HG02588 (cell line): ENCODE measurements around the gene PSTPIP2.
"Not testable (repeated sequence)": the region's sequence is repeated elsewhere in the genome, so short reads cannot be mapped to it uniquely, and the experiment has no call there.

Source experiments
- ATAC-seq: cut with Tn5 transposase; IDR thresholded peaks from one replicate; pipeline ENCODE4 v1.9.1; 2021; ENCODE audit warnings: mild to moderate bottlenecking, moderate library complexity; ENCODE audit not compliant: unreplicated experiment

PSTPIP2 gene

DNA sequence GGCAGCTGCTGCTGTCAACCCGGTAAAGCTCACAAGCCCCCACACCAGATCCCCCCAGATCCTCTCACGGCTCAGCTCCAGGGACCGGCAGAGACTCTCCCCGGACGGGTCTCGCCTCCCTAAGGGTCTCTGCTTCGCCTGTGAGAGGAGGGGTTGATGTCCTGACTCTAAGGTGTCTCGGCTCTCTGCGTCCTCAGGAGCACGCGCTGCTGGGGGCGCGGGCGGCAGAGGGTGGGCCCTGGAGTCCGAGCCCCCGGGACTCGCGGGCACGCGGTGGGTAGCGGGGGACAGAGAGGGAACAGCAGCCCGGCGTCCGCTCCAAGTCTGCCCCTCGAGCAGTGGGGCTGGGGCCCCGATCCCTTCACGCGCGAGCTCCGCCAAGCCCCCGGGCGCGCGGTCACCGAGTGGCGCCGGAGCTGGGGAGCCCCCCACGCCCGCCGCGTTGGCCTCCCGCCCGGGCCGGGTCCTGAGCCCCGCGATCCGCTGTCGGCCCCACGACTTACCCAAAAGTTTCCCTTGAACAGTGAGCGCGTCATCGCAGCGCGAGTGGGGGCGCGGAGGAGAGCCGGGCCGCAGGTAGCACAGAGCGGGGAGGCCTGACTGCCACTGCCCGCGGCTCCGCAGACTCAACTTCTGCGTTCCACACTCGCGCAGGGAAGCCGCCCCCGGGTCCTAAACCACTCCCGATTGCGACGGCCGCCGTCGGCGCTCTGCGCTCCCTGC is at the start of gene PSTPIP2:
TSS of gene PSTPIP2 (minus strand) at position 608 of the 723 bp plus-strand sequence. CDS start at position 536, 72 bp downstream.
- peak; percentile 70 for ATAC-seq

GRCh38 chr18:46113751-46114150 is 41.7 kb upstream of the PSTPIP2 start:
- no peak for ATAC-seq

DNA sequence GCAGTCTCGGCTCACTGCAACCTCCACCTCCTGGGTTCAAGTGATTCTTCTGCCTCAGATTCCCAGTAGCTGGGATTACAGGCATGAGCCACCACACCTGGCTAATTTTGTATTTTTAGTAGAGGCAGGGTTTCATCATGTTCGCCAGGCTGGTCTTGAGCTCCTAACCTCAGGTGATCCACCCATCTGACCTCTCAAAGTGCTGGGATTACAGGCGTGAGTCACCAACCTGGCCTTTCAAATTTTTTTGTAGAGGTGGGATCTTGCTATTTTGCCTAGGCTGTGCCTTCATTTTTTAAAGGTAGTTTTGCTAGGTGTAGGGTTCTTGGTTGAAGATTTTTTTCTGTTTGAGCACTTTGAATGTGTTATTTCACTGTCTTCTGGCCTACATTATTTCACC is 38.3 kb upstream of the PSTPIP2 start:
- ATAC-seq: no peak

- ATAC-seq: no peak
Observed at GRCh38 chr18:46109386-46109785, 37.3 kb upstream of the PSTPIP2 start.

GRCh38 chr18:46104128-46104911 is 32.3 kb upstream of the PSTPIP2 start, which contains the start of gene HAUS1:
Gene HAUS1 (plus strand): TSS chr18:46104385. CDS start chr18:46104412, 27 bp downstream.
- peak; percentile 97 for ATAC-seq

- no peak for ATAC-seq
Observed at GRCh38 chr18:46099463-46099862, 27.4 kb upstream of the PSTPIP2 start.

DNA sequence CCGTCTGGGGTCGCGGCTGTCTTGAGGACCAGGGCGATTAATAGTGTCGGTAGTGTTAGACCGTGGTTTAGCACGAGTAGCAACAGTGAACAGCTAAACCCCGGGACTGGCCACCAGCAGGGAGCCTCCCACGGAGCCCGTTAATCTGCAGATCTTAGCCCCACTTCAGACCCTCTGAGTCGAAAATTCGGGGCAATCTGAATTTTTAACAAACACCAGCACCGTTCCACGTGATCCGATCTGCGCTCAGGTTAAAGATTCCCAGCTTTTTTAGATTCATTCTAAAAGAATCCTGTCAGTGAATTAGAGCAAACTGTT is 26.5 kb upstream of the PSTPIP2 start:
- ATAC-seq: no peak

DNA sequence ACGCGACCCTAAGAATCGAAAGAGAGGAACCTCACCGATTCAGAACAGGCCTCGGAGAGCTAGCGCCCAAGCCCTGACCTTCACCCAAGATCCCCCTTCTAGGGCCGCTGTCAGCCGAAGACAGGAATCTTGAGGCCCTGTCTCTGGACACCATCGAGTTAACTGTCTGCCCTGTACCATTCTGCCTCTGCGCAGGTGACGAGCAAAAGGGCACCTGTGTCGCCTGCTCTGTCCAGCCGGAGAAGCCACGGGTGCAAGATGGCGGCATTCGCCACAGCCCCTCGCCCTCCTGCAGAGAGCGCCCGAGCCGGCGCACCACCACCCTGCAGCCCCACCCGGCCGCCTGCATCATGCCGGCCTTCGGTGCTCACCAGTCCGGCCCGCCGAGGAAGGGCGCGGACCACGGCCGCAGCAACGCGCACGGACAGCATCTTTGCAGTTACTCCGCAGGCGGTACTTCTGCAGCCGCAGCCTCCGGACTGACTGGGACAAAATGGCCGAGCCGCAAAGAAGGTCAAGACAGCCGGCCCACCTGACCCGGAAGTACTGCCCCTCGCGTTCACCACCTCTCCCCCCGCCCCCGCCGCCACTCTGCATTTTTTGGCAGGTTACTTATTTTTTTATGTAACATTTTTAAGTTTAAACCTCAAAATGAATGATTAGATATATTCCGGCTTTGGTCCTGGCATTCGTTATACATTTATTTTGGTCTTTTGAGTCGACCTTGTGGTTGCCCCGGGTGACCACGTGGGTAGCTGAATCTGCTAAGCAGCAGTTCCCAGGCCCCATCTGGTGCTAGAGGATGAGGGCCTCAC is 25.9 kb upstream of the PSTPIP2 start, which contains the start of gene ATP5F1A:
TSS of gene ATP5F1A (minus strand) at position 496 of the 815 bp plus-strand sequence. CDS start at position 431, 65 bp downstream.
- ATAC-seq: peak; percentile 75

GRCh38 chr18:46097431-46097800 is 25.4 kb upstream of the PSTPIP2 start:
- ATAC-seq: peak; percentile 34

DNA sequence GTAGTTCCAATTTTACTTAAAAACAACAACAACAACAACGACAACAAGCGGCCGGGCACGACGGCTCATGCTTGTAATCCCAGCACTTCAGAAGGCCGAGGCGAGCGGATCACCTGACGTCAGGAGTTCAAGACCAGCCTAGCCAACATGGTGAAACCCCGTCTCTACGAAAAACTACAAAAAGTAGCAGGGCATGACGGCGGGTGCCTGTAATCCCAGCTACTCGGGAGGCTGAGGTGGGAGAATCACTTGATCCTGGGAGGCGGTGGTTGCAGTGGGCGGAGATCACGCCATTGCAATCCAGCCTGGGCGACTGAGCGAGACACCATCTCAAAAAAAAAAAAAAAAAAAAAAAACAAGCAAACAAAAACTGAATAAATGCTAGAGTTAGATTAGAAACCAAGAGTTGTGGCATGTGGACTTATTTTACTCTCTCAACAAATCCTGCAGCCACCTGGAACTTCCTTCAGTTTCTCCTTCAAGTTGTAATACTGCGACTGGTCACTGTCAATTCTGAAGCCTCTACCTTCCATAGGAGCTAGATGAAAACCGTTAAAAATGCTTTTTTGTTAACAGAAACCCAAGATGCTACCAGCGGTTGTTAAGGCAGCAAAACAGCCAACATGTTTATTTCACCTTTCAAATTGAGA is 24.7 kb upstream of the PSTPIP2 start:
- no peak for ATAC-seq

DNA sequence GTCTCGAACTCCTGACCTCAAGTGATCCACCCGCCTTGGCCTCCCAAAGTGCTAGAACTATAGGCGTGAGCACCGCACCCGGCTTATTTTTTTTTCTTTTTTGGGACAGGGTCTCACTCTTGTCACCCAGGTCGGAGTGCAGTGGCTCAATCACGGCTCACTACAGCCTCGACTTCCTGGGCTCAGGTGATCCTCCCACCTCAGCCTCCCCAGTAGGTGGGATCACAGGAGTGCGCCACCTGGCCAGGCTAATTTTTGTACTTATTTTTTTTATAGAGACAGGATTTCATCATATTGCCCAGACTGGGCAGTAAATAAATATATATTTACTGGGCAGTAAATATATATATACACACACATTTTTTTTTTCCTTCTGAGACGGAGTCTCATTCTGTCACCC is 23.5 kb upstream of the PSTPIP2 start:
- no peak for ATAC-seq

- not testable (repeated sequence) for ATAC-seq
Observed at GRCh38 chr18:46088501-46088900, 16.4 kb upstream of the PSTPIP2 start.

DNA sequence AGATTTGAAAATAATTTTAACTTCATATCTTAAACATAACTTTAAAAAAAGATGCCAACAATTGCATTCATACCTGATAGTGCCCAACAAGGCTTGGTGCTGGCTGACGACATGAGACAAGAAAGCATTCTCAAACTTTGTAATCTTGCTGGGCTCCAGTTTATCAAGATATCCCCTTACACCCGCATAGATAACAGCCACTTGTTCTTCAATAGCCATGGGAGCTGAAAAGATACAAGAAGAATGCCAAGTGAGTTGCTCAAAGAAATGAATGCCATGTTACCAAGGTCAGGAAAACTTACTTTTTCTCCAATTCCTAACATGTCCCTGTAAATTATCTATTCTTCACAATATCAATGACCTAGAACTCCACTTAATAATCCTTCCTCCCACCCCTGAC is 12.4 kb upstream of the PSTPIP2 start:
- ATAC-seq: no peak

GRCh38 chr18:46080156-46080555 is 8.1 kb upstream of the PSTPIP2 start:
- ATAC-seq: no peak

- no peak for ATAC-seq
Observed at GRCh38 chr18:46079336-46079735, 7.3 kb upstream of the PSTPIP2 start.

GRCh38 chr18:46073474-46074331 is 1.6 kb upstream of the PSTPIP2 start:
- no peak for ATAC-seq

DNA sequence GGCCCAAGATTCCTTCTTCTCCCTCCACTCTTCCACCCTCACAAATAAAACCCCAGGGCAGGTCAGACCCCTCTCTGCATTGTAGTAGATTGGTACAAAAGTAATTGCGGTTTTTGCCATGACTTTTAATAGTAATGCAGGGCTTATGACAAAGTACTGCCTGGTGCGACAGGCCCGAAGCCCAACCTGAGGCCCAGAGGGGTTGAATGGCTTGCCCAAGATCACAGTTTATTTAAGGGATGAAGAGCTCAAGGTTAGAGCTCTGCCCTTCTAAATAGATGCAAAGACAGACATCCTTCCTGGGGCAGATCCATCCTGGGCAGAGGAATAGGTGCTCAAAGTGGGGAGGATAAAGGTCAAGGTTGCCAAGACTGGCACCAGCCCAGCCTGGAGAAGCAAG is 899 bp upstream of the PSTPIP2 start:
- no peak for ATAC-seq

DNA sequence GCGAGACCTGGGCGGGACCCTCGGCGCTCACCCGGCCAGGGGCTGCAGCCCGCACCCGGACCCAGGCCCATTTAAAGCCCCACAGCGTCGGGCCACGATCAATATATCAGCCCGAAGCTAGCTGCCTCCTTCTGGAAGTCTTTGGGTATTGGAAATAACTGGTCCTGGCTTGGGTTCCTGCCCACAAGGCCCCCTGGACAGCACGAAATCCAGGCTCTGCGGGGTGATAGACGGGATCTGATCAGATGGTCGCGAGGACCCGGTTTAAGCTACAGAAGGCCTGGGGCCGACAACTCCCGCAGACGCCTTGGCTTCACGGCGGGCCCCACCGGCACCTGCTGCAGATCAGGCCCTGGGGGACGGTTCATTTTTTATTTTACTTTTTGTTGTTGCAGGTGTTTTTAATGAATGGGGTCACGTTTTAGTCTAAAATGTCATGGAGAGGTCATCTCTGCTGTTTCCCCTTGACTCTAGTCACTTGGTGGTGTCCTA is 362 bp upstream of the PSTPIP2 start:
- ATAC-seq: no peak

DNA sequence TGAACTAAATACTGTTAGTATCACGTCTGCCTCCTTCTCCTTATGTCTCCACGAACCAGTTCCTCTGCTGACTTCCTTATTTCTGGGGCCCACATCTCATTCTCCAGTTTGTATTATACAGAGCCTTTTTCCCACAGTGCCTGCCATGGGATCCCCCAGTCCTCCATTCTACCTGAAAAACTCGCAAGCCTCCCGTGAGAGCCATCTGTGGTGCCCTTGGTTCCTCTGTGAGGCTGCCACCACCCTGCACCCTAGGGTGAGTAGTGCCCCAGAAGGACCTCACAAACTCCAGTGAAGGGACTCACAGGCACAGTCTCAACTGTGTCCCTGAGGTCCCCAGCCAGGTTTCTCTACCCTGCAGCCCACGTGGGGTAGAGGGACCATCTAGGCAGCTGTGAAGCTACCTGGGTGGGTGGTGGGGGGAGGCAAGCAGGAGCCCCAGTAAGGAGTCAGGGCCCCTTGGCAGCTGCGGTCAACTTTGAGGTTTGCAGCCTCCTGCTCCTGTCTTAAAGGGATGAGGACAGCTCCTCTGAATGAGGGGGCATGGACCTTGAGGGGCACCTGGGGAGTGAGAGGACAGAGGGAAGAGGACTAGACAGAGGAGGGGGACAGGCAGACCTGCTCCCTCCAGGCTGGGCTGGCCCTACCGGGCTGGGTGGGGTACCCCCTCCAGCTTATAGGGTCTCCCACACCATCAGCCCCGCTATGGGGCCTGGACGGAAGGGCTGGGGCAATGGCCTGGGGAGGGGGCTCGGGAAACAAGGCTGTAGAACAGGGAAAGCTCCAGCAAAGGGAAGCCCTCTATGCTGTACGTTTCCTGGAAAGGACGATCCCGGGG is 1.0 kb downstream of the PSTPIP2 start:
- peak; percentile 5 for ATAC-seq
